ENCODE results near the gene LDB2.

The LDB2 gene

GRCh38 chr4:16462656-16463055 lies 435.8 kb downstream of the LDB2 start:
- no peak for DNase-seq

GRCh38 chr4:16461362-16461761 lies 437.1 kb downstream of the LDB2 start:
- no peak for DNase-seq

- no peak for DNase-seq
Measured at GRCh38 chr4:16457944-16458343, 440.5 kb downstream of the LDB2 start.
